Placental pericyte (primary cell): ENCODE data around the gene TMEM126B. TPM values are rescaled to one million over a fixed set of nuclear protein-coding genes. Genes with fewer than 3 reads are reported as not detected.

Source experiments
- total RNA-seq: library from RNA; depleted of rRNA; stranded (reverse); fragments of >200 nt; gene quantifications from 2 replicates; pipeline ENCODE4 v1.2.3, GENCODE V29; 2012

Gene TMEM126B
- 42.7 and 51.1 TPM in 2 replicates for total RNA-seq

GRCh38 chr11:85627998-85628770 lies at the start of gene TMEM126B:
Gene TMEM126B, plus strand, starts transcription at chr11:85628593. Its CDS starts 15 bp downstream, at chr11:85628608.

DNA sequence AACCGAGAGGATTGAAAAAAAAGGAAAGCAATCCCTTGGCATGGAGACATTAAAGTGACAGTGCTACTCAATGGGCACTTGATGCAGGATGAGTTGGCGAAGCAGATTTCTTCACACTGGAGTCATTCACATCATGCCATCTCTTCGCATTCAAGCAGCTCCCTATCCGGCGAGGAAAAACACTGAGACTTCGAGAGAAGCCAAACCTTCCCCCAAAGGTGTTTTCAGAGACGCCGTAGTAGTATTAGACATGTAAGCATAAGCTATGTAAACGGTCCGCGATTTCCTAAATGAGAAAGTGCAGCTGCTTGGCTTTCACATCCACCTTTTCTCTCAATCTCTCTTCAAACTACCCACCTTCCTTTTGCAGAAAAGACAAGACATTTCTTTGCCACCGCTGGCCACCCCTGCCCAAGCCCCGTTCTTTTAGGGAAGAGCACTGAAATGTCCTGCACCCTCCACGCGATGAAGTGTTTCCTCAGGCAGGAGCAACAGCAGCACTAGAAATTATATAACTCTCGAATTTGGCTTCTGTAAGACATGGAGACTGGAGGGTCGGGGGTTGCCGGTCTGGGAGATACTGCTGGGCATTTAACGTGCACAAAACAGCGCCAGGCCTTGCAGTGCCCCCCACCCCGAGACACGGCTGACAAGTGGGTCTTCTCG lies 928 bp upstream of the TMEM126B start, which contains the start of gene DLG2:
TSS of gene DLG2 (minus strand) at position 13 of the 666 bp plus-strand sequence.

GRCh38 chr11:85647604-85648299 lies 19.4 kb downstream of the TMEM126B start, which contains the start of gene TMEM126A:
Gene TMEM126A, plus strand, starts transcription at chr11:85647967. Its CDS starts 2,289 bp downstream, at chr11:85650256.

GRCh38 chr11:85664615-85665481 lies 36.5 kb downstream of the TMEM126B start, which contains the start of gene CREBZF:
Gene CREBZF, minus strand, starts transcription at chr11:85665129. Its CDS starts 254 bp downstream, at chr11:85664875.

GRCh38 chr11:85685820-85686459 lies 57.5 kb downstream of the TMEM126B start, which contains the start of gene CCDC89:
Gene CCDC89, minus strand, starts transcription at chr11:85686195. Its CDS starts 65 bp downstream, at chr11:85686130.

Other genes starting within 250 kb of the TMEM126B start
- gene DLG2, start 1.2 kb upstream of the TMEM126B start, total RNA-seq, result 0.44 and 1.1 TPM in 2 replicates
- 28.0 and 34.4 TPM in 2 replicates for gene TMEM126A, start 19.4 kb downstream of the TMEM126B start, total RNA-seq
- 40.5 and 42.1 TPM in 2 replicates for gene CREBZF, start 36.5 kb downstream of the TMEM126B start, total RNA-seq
- 2.2 and 5.6 TPM in 2 replicates for gene CCDC89, start 57.6 kb downstream of the TMEM126B start, total RNA-seq
- 4.2 and 14.6 TPM in 2 replicates for gene SYTL2, start 182.5 kb downstream of the TMEM126B start, total RNA-seq
- gene CCDC83, start 226.8 kb downstream of the TMEM126B start, total RNA-seq, result not detected in 2 replicates